ENCODE results near the gene PDE1C.

Gene PDE1C

DNA sequence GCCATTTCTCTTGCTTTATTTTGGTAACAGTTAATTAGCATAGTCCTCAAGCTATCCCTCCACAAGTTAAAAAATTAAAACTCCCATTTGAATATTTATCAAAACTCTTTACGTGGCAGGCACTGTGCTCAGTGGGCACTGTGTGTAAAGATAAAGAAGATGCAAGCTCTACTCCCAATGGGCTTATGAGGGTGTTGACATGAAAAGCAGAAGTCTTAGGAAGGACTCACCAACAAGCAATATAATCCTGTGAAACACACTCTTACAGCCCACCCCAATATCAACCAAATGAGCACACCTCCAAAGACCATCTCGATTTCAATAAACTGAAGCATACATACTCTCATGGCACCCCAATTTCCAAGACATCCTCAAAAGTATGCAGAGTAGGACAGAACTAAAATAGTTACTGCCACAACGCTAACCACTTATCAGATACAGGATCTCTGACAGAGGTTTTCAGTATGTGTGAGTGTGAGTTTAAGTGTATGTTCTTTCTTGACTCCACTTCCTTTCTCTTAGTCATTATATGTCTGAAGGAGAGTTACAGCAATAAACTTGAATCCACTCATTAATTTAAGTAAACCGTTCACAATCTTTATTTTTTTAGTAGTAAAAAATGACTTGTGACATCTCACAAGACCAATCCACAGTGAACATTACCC, 120.0 kb downstream of the PDE1C start:
- no peak for DNase-seq (ENCODE audit: extremely low read depth in 1 of 2, low read depth in 1 of 2)

DNA sequence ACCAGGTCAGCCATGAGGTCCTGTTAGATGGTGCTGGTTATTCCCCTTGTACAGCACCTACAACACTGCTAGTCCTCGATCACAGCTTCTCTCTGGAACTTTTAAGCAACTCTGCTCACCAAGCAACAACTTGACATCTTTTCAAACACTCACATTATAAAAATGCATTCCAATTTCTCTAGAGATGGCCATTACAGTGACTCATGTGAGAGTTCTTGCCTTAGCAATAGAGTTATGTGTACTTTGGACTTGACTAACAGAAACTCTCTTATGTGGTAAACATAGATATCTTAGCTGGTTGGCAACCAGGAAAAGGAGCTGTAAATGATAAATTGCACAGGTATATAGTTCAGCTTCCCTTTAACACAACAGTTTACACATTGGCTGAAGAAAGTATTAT, 122.2 kb downstream of the PDE1C start:
- DNase-seq (ENCODE audit: extremely low read depth in 1 of 2, low read depth in 1 of 2) = no peak

DNA sequence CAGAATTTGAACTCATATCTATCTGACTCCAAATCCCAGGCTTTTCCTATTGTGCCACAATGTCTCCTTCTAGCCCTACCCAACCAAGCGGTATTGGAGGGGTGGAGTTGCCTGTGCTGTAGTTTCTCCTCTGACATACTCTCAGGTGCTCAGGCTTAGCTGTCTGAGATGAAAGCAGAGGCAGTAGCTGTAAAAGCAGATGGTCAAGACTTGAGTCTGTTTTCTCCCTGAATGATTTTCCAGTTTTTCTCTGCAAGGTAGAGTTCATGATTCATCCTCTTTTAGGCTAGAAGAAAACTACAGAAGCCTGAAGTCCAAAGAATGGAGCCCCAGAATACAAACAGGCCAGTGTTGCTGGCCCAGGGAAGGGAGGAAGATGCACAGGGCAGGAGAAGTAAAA, 130.0 kb downstream of the PDE1C start:
- DNase-seq (ENCODE audit: extremely low read depth in 1 of 2, low read depth in 1 of 2) = no peak

DNA sequence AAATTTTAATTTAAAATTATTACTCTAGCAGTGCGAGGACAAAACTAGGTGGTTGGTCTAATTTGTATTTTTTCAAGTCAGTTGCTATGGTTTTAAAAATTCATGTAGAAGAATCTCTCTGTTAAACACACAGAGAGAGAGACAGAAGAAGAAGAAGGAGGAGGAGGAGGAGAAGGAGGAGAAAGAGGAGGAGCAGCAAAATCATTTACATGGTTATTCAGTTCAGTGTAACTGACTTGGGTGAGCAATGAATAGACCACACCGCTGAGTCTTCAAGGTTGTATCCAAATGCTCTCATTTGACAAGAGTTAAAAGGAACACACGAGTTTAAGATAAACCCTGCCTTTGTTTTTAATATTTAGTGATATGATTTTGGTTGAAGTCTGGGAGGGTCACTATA, 131.1 kb downstream of the PDE1C start:
- no peak for DNase-seq (ENCODE audit: extremely low read depth in 1 of 2, low read depth in 1 of 2)

DNA sequence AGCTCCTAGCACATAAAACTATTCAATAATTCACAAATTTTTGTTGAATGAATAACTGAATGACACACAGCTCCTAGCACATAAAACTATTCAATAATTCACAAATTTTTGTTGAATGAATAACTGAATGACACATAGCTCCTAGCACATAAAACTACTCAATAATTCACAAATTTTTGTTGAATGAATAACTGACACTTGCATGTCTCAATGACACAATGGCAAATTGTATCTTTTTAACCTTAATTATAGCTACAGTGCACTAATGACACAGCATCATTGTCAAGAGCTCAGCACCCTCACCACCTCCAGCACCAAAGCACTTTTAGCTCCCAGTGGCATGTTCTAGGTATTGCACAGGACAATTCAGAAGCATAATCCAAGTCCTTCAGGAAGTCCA, 131.6 kb downstream of the PDE1C start:
- no peak for DNase-seq (ENCODE audit: extremely low read depth in 1 of 2, low read depth in 1 of 2)

DNA sequence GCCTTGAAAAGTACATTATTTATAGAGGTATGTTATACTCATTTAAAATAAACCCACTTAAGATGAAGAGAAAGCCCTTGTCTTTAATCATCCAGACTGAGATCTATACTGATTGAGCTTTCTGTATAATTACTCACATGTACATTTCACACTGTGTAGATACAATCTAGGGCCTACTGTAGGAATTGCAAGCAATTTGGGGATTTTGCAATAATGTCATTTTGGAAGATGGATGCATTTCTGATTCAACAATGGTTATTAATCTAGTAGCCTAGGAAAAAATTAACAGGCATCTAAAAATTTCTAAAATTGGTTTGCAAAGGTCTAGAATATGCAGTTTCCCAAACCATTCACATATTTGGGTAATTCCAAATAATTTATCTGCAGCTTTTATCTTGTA, 132.2 kb downstream of the PDE1C start:
- no peak for DNase-seq (ENCODE audit: extremely low read depth in 1 of 2, low read depth in 1 of 2)

DNA sequence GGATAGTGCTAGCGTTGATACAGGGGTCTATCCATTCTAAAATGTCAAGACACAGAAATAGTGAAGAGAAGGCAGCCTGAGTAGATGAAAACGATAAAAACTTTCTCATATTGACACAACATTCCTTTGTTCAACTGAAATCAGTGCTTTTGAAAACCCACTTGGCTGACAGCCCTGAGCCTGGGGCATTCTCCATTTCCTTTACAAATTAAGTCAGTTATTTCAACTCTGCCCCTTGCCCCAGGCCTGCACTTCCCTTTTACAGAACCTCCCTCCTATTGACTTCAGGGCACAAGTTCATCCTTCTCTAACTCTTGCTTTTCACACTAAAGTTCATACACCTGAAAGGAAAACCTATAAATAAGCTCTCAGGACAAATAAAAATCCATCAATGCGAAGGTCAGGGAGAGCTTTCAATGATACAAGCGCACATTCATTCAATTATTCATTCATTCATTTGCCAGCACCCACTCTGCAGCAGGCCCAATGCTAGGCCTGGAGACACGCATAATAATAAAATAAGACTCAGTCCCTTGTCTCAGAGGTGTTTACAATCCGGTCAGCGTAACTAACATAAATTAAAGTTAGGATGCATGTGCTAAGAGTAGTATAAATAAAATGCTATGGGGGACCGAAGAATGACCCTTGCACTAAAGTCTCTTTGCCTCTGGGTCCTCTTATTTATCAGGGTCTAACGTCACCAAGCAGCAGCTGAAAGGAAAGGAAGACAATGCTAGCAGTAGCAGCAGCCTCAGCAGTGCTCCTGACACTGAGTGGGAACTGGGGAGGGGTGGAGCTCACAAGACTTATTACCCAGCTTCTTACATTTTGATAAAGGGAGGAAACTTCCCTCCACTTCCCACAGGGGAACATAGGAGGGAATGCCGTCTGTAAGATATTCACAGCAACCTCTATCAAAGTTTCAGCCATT, 134.8 kb downstream of the PDE1C start:
- DNase-seq (ENCODE audit: extremely low read depth in 1 of 2, low read depth in 1 of 2) = no peak

DNA sequence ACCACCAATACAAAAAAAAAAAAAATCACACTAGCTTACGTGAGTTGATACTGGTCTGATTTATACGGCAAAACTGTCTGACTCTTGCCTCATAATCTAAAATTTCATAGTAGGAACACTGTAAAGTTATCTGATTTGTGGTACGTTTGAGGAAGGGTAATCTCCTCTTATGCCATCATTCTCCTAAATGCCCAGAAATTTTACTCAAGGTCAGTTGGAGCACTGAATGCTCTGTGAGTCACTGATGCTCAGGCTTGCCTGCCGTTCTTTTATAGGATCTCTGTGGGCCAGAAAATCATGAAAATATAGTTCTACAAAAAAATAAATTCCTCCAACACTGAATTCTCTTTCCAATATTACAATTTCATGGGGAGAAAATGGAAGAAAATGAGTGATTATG, 135.7 kb downstream of the PDE1C start:
- no peak for DNase-seq (ENCODE audit: extremely low read depth in 1 of 2, low read depth in 1 of 2)

DNA sequence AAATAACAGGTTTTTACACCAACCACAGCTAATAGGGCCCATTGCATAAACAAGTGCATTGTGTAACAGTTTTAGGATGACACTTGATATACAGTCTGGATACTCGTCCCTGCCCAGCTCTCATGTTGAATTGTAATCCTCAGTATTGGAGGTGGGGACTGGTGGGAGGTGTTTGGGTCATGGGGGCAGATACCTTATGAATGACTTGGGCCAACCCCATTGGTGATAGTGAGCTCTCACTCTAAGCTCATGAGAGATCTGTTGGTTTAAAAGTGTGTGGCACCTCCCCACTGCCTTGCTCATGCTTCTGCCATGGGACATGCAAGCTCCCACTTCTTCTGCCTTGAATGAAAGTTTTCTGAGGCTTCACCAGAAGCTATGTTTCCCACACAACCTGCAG, 136.7 kb downstream of the PDE1C start:
- no peak for DNase-seq (ENCODE audit: extremely low read depth in 1 of 2, low read depth in 1 of 2)

DNA sequence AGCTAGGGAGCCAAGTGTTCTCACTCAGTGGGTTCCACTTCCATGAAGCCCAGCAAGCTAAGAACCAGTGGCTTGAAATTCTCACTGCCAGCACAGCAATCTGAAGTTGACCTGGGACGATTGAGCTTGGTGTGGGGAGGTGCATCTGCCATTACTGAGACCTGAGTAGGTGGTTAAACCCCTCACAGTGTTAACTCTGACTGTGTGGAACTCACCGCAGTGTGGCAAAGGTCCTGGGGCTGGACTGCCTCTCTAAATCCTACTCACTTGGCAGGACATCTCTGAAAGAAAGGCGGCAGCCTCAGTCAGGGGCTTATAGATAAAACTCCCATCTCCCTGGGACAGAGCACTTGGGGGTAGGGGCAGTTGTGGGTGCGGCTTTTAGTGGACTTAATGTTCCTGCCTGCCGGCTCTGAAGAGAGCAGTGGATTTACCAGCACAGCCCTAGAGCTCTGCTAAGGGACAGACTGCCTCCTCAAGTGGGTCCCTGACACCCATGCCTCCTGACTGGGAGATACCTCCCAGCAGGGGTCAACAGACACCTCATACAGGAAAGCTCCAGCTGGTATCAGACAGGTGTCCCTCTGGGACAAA, 143.1 kb downstream of the PDE1C start:
- no peak for DNase-seq (ENCODE audit: extremely low read depth in 1 of 2, low read depth in 1 of 2)

DNA sequence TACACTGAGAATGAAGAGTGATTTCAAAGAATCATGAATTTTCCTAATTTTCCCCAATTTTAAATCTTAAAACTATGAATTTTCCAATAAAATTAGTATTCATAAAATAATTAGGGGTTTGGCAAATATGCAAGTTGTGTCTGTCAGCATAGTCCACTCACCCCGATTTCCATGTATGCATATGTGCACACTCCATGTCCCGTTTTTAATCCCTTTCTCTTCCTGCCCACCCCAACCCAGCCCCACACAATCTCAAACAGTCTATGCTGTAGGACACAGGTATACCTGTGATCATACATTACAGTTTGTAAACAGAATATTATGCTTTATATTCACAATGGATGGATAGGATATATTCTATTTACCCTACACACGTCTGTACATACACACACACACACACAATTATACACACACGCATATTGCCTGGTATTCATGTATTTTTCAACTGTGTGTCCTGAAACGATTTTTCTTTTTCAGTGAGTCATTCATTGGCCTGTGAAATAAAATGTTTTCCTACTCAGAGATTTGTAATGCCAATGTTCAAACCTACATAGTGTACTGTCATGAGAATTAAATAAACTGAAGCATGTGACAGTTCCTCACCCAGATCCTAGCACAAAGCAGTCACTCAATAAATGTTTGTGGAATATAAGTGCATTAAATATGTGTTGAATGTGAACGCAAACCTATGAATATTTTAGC, 144.3 kb downstream of the PDE1C start:
- no peak for DNase-seq (ENCODE audit: extremely low read depth in 1 of 2, low read depth in 1 of 2)

DNA sequence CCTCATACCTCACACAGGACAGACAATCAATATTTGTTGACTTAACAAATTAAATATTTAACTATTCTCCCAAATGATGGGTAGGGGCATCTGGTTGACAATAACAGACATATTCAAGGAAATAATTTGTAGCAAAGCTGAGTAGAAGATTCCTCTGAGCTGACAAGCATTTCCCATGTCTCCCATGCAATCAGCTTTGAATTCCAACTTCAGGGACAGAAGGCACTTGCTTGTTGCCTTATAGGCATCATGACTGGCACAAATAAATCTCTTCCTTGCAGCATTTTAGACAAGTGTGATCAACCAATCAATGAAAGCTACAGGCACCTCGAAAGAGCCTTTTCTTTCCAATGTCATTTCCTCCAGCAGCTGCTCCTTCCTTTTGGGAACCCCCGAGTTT, 146.0 kb downstream of the PDE1C start:
- DNase-seq (ENCODE audit: extremely low read depth in 1 of 2, low read depth in 1 of 2) = no peak

DNA sequence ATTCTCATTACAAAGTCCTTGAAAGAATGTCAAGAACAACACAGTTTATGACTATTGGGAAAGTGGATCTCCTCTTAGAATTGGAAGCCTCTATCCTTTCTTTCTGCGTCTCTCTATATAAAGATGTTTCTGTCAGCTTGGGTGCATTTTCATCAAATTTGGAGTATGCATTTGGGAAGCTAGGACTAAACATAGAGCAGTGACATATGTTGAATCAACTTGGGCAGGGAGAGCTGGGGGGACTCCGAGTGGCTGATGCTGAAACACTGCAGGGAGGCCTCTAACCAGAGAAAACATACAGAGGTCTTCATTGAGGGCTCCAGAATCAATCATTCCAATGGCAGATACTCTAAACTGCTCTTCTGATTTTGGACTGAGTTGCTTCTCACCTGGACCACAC, 147.4 kb downstream of the PDE1C start:
- DNase-seq (ENCODE audit: extremely low read depth in 1 of 2, low read depth in 1 of 2) = no peak

DNA sequence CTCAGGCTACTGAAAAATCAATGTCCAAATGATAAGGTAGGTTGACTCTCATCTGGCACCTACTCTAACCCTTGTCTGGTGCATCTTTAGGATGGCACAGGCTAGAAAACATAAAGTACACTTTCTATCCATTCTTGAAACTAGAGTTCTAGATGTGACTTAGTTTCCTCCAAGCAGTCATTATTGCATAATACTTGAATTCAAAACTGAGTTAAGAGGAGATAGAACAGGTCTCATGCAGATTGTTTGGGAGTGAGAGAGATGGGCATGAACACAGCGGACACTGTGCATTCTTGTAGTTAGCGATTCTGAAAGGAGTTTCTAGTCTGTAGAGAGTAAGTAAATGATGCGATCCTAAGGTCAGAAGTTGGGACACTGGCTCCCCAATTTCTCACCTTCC, 149.2 kb downstream of the PDE1C start:
- no peak for DNase-seq (ENCODE audit: extremely low read depth in 1 of 2, low read depth in 1 of 2)

DNA sequence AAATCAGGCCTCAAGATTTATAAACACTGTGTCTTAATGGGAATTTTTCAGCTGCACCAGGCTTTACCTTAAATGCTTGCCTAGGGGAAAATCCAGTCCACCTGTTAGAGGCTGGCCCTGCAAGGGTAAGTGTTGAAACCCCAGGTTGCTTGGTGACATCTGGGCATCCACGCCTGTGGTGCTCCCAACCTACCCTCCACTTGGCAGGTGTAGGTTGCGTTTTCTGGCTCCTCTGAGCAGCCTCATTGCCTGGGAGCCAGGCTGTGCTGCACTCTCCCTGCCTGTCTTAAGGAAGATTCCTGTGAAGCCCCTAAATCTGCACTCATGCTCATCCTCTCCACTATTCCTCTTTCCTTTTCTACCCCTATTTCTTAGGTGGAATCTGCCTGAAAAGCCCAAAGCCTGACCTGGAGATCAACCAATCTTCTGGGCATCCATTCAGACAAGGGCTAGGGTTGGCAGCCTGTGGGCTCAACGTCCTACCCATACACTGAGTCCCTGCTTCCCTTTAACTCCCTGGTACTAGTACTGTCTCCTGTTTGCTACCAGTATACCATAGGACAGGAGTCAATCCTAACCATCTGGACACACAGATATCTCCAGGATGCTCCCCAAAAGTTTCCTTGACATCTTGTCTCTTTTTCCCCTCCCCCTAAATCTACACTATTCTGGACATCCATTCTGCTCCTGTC, 150.4 kb downstream of the PDE1C start:
- DNase-seq (ENCODE audit: extremely low read depth in 1 of 2, low read depth in 1 of 2) = no peak

DNA sequence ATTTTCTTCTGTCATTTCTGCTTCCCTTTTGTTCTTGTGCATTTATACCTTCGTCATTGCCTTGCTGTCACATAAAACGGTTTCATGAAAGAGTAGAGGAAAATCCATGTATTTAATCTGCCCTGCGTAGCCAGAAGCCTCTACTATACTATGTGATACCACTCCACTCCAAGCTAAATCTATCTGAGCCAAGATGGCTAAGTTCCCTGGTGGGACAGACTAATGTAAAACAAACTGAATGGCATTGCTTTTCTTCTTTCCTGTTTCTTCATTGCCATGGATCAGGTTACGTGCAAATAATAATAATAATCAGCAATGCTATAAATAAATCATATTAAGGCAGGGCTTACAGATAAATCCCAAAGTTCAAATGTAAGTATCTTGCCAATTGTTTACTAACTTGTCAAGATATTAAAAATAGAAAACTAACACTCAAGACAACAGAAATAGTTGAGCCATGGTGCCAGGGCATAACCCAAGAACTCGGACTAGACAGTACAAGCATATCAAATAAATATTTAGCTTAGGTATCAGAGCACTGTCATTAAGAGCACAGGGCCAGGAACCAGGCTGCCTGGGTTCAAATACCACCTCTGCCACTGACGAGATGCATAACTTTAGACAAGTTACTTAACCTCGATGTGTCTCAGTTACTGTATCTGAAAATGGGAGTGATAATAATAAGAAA, 151.4 kb downstream of the PDE1C start:
- DNase-seq (ENCODE audit: extremely low read depth in 1 of 2, low read depth in 1 of 2) = no peak

DNA sequence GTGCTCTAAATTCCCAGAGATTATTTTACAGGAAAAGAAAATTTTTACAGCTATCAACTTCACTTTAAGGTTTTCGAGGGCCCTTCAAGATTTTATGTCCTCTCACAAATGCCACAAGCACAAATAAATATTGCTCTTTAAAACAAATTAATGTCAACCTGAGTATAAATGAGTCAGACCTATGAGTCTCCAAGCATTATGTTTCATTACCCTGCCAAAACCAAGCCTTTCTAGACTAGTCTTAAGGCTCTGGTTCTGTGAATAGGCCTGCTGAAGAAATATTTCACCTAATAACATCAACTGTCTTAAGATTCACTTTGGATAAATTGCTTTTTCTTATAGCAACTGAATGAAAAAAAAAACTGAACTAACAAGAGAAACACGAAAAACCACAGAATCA, 153.0 kb downstream of the PDE1C start:
- no peak for DNase-seq (ENCODE audit: extremely low read depth in 1 of 2, low read depth in 1 of 2)

DNA sequence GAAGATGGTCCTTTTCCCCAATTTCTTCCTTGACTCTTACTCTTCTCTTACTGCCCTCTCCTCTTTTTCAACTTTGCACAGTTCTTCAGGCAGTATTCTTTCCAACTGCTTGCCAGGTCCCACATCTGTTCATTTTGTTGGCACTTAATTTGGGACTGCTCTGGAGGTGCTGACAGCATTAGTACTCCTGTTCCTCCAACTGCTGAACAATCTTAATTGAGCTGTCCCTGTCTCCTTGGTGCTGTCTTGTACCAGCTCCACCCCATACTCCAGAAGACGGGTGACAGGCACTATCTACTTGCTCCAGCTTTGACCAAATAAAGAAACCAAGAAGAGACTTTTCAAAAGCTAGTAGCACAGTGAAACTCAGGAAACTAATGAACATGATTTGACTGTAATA, 160.0 kb downstream of the PDE1C start:
- no peak for DNase-seq (ENCODE audit: extremely low read depth in 1 of 2, low read depth in 1 of 2)

DNA sequence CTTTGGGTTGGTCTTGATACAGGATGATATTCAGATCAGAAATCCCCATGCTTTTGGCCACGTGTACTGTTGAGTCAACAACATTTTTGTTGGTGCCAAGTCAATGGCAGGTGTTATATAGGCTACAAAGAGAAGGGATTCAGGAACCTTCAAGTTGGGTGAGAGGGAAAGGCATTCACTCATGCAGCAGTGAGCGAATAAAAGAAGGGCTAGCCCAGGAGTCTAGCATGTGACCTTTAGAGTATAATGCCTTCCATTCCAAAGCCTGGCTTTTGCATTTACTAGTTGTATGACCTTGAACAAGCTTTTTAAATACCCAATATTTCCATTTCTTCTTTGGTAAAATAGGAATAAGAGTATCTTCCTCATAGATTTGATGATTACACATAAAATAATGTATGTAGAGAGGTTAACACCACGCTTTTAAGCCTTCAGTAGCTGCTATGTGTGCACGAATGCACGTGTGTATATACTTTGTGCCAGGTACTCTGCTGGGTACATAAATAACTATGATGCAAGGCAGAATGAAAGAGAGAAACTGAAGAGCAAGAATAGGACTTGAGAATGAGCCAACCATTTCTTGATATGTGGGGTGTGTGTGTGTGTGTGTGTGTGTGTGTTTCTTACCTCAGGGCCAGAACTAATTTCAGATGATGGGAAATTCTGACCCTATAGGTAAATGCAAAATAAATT, 163.6 kb downstream of the PDE1C start:
- DNase-seq (ENCODE audit: extremely low read depth in 1 of 2, low read depth in 1 of 2) = no peak

DNA sequence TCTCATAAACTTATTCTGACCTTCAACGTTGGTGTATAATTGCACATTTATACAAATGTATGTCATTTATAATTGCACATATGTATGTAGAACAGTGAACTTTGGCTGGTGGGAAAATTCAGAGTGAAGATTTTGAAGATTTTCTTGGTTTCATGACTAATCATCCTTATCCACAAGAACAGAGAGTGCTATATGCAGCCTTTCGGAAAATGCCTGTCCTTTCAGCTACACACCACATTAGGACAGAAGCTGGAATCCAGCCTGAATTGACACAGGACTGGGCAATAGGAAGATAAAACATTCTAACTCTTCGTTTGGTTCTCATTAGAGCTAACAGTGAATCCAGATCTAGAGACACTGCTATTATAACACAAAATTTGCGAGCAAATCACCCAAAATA, 166.2 kb downstream of the PDE1C start:
- no peak for DNase-seq (ENCODE audit: extremely low read depth in 1 of 2, low read depth in 1 of 2)

Data from activated CD8-positive, alpha-beta memory T cell treated with anti-CD3 and anti-CD28 coated beads for 1 hour (primary cell).